Inflammatory macrophage treated with lipopolysaccharide for 4 hours (primary cell): Measurements from ENCODE around the gene DKK3.
"Not testable (repeated sequence)": the region's sequence is repeated elsewhere in the genome, so short reads cannot be mapped to it uniquely, and the experiment has no call there.

Source experiments
- DNase-seq: peaks from one replicate; pipeline ENCODE4 v3.0.0-alpha.2; 2020

Gene DKK3

DNA sequence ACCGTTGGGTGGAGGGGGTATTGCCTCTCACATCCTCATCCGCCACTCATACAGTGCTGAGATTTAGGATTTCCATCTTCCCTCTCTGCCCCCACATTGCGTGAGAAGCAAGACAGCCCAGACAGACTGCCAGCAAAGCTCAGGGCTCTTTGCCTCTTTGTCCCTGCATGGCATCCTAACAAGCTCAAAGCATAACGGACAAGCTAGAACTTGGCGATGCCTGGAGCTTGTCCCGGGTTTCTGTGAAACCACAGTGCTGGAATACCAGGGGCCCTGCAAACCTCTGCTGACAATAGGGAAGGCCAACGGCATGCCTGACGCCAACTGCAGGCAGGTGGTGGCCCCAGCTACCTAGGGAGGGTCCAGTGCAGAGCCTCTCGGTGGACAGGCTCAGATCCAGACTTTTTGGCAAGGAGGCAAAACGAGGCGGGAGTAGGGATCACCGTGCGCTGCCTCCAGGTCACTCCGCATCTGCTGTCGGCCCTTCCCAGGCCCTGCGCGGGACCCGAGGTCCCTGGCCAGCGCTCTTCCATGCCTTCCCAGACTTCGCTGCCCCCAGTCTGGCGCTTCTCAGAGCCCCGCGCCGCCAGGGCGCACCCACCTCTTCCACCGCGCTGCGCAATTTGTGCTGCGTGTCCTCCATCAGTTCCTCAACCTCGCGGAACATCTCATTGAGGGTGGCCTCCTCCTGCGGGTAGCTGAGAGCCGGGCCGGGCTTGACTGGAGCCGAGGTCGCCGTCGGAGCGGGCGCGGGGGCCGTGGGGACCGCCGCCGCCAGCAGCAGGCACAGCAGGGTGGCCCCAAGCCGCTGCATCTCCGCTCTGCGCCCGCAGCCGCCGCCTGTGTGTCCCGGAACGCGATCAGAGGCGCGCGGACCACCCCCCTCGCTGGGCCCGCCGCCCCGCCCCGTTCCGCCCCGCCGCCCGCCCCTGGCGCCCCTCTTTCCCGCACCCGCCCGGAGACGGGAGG, at the start of gene DKK3:
Gene DKK3, minus strand, starts transcription at position 858 of the 969 bp plus-strand sequence. Its CDS starts 44 bp downstream, at position 814.
- no peak for DNase-seq

DNA sequence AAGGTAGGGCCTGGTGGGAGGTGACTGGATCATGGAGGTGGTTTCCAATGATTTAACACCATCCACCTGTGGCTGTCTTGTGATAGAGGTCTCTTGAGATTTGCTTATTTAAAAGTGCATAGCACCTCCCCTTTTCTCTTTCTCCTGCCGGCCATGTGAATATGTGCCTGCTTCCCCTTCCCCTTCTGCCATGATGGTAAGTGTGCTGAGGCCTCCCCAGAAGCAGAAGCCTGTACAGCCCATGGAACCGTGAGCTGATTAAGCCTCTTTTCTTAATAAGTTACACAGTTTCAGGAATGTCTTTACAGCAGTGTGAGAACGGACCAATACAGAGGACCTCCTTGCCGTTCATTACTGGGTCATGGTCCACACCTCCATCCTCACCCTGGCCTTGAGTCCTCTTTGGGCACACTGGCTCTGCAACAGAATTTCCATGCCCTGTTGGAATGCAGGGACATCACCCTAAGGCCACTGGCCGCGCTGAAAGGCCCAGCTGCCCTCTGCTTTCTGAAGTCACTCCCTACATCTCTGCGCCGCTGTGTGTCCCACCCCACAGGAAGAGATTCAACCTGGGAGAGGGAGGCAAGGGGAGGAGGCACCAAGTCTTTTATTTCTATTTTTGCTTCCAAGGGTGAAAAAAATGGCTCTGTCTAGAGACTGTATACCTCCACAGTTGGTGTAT, 49.0 kb upstream of the DKK3 start:
- DNase-seq = no peak

DNA sequence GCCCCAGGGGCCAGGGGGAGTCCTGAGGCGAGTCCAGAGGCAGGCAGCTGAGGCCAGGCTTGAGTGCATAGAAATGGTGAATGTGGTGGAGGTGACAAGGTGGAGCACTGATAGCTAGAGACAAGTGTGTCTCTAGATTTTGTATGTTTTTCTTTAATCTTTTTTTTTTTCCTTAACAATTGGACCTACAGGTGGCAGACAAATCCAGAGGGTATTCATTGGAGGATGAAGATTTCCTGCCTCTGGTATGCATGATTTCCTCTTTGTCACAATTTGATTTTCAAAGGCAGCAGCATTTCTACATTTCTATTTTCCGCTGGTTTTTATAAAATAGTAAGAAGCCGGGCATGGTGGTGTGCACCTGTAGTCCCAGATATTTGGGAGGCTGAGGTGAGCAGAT, 47.7 kb upstream of the DKK3 start:
- DNase-seq = no peak

DNA sequence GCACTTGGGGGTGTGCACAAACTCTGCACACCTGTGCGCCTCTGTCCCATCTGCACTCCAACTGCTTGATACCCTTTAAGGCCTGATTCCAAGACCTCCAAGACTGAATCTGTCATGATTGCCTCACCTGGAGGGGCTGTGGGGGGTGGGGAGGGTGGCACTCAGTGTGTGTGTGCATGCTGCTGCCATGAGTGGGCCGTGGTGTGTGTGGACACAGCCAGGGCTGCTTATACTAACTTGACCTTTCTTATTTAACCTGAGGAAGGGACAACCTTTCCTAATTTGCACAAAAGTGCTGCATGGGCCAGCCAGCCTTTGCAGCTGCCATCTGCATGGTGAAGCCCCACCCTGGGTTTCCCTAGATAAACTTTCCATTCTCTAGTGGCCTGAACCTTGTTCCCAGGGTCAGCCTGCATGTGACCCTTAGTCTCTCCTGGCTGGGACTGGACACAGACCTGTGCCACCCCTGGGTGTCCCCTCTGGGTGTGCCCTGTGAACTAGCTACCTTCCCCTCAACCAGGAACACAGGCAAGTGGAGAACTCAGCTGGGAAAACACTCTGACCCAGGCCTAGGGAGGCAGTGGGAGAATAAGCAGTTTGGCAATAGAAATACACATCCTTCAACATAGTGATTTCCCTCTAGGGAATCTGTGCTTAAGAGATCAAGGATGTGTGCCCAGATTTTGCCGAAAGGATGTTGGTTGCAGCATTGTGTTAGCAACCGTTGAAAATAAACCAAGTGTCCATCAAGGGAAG, 45.4 kb upstream of the DKK3 start:
- DNase-seq = no peak

DNA sequence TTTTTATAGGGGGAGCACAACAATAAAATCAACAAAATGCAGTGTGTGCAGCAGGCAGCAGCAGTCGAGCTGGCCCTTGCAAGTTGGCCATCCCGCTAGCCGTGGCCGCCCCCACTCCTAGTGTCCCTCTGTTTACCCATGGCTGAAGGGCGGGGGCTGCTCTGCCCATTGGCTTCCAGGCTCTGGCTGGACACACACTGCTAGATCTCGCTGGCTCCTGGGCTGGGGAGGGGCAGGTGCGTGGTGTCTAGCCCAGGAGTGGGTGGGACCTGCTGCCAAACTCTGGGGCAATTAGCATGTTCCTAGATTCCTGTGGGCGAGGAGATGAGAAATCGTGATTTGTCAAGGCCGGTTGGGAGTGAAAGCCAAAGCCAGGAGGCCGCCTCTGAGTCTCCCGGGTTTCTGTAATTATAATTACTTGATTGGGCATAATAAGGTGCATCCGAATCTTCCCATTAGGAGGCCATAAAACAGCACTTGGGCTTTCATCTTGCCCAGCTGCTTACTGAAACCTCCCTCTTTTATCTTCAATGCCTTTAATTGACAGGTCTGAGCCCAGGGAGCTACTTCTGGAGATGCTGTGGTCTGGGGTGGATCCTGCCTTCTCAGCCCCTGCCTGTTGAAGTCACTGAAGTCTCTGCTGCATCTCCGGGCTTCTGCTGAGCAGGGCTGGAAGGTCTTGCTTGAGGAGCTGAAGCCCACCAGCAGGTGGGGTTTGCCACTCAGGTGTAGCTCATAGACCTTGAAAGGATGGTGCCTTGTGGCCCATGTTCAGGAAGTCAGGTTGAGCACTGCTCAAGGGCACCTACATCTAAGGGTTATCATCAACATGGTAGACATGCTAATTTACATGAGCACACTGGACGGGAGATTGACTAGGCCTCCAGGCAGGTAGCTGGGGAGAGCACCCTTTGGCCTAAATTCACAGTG, 44.5 kb upstream of the DKK3 start:
- DNase-seq = no peak

DNA sequence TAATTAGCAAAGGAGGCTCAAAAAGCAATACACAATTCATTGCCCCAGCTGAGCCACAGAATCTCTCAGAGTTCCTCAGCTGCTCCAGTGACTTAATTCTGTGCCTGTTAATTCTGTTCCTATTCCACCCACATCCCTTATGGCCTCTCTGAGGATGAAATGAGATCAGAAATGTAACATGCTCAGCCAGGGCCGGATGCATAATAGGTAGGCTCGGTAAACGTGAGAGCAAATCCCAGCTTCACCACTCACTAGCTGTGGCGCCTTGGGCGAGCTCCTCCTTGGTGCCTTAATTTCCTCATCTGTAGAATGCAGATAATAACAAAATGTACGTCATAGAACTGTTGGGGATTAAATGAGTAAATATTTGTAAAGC, 42.8 kb upstream of the DKK3 start:
- no peak for DNase-seq

DNA sequence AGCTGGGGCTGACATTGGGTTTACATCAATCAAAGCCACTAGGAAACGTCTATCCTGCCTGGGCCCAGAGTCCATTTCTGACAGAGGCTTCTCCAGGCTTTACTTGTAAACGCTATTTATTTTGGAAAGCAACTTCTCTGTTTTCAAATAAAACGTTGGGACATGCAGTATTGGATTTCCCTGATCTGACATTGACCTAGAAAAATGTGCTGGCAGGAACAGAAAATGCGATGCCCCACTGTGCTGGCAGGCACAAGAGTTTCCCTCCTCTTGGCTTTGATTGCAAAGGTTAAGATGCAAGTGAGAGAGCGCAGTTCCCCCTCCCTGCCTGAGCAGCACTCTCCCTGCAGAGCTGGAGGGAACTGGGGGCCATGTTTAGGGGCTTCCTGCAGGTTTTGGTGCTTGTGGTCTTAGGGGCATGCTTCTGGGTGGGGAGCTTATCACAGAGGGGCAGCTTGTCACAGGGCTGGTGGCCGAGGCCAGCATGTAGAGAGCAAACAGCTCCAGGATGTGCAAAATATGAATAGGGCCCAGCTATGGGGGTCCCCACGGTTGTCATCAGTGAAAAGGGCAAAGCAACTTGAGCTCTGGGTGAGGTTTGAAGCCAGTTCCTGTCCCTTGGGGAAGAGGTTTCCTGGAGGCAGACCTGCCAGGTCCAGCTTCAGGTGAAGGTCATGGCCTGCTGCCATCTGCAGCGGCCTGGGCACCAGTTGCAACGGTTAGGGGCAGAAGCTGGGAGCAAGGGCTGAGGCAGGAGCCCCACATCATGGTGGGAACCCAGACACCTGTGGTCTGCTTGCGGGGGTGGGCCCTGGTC, 42.3 kb upstream of the DKK3 start:
- no peak for DNase-seq

DNA sequence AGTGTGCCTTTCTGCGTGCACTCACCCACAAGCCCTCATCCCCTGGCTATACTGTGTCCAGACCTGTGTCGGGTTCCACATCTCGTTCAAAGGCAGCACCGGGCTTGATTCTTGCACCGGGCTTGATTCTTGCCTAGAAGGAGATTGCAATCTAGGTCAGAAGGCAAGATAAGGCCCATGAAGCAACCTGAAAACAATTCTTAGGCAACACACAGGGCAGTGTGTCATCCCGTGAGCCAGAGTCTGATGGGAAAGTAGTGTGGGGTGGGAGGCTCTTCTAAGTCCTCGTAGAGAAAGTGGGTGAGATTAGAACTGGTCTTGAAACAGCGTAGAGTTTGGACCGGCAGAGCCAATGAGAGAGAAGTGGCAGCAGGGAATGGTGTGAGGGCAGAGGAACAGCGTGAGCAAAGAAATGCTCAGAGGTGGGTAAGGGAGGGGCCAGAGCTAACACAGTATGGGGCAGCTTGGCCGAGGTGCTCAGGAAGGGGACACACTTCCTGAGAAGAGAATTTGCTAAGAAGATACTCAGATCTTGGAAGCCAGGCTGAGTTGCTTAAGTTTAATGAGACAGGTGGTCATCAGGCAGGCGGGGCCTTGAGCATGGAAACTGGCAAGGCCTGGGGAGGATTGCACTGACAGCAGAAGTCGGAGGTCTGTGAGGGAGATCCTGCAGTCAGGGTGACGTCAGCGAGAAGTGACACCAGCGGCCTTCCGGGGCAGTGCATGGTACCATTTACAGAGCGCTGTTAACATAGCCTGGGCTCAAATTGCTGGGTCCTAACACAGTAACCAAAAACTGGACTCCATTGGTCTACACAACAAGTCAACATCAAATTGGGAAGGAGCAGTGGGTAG, 40.7 kb upstream of the DKK3 start:
- DNase-seq = no peak

DNA sequence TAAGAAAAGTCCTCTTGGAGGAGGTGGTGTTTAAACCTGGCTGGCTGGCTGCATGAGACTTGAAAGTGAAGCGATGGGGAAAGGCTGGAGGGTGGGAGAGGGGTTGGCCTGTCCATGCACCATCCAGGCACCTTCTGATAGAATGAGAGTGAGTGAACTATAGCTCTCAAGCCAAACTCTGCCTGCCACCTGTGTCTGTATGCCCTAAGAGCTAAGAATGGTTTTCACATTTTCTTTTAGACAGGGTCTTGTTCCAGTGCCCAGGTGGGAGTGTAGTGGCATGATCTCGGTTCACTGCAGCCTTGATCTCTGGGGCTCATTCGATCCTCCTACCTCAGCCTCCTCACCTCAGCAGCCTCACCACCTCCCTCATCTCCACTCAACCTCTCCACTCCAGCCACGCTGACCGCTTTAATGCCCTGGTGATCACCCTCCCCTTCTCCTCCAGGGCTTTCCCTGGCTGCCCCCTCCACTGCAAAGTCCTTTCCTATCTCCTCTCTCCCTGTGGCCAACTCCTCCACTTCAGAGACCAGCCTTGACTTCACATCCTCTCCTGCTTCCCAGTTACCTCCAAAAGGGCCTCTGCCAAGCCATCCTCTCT, 38.3 kb upstream of the DKK3 start:
- DNase-seq = no peak

DNA sequence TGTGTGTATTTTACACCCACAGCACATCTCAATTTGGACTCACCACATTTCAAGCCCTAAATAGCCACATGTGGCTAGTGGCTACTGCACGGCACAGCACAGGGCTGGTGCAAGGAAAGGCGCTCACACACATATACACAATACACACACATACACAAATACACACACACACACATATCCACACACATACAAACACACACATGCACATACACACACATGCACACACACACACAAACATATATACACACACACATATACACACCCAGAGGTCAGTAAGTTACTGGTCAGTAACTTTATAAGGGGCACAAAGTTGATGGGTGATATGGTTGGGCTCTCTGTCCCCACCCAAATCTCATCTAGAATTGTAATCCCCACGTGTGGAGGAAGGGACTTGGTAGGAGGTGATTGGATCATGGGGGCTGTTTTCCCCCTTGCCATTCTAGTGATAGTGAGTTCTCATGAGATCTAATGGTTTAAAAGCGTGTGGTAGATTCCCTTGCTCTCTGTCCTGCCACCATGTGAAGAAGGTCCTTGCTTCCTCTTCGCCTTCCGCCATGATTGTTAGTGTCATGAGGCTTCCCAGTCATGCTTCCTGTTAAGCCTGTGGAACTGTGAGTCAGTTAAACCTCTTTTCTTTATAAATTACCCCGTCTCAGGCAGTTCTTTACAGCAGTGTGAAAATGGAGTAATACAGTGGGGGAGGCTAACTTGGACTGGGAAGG, 37.6 kb upstream of the DKK3 start:
- DNase-seq = peak; percentile 76

DNA sequence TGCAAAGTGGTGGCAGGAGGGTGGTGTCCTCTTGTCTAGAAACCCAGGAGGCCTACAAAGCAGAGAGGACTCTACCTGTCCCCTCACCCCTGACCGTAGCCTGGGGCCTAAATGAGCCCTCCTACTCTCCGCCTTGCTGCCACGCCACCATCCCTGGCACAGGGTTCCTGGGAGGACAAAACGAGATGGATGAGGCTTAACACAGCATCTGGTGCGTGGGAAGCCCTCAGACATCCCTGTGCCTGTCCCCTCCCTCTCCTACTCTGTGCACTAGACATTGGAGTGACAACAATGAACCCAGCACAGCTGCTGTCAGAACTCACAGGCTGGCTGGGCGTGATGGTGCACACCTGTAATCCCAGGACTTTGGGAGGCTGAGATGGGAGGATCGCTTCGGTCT, 36.4 kb upstream of the DKK3 start:
- no peak for DNase-seq

DNA sequence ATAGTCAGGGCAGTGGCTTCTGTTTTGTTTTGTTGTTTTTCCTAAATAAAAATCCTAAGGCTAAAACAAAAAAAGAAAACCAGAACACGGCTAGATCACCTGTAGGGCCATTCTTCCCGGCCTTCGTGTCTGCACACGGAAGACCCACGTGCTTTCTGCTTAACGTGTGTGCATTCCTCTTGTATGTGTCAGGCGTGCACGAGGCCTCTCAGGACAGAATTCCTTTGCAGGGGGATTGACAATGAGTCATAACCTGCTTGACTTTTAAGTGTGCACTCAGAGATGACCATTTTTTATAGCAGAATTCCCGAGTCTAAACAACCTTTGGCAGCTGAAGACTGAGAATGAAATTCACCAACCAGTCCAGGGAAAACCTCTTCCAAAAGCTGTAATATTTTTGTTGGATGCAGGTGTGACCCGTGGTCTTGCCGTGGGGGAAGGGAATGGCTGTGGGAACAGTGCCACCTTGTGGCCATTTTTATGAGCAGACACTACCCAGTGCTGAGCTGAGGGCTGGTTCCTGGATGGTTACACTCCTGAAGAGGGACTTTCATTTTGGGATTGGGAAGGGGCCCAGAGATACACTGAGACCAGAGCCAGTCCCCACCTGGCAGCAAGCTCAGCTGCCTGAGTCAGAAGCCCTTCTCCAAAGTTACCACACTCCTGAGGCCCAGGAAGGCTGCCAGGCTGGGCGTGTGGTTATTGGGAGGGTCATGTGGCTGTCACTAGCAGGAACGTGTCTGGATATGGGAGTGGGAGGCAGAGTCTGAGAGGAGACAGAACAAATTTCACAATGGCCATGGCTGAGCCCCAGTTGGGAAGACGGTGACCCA, 35.7 kb upstream of the DKK3 start:
- peak; percentile 57 for DNase-seq

DNA sequence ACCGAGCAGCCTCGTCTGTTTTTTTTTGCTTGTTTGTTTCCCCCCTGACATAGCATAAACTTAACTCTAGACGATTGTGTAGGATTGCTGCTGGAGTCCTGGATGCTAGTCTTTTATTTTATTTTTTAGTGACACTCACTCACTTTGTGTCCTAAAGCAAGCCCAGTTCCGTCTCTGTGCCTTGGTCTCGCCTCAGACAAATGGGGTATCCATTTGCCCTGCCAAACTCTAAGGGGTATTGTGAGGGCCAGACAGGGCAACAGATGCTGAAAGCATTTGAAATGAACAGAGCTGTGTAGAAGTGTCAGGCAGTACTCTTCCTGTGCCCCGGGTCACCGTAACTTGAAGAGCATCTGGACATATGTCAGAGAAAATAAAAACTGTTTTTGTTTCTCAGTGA, 34.8 kb upstream of the DKK3 start:
- DNase-seq = no peak

DNA sequence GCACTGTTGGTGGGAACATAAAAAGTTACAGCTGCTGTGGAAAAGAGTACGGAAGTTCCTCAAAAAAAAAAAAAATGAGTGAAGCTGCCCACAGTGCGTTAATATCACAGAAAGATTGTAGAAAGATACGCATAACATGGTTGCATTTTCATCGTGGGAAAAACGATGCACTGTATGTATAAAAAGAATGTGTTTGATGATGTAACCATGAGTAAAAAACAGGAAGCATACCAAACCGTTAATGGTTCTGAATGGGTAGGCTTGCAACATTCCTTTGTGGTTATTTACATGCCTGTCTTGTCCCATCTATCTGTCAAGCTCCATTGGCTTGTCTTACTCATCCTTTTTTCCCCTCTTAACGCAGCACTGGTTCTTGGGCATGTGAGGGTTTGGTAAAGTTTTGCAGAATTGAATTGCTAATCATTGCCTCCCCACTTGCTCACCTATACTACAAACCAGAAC, 33.8 kb upstream of the DKK3 start:
- peak; percentile 91 for DNase-seq

DNA sequence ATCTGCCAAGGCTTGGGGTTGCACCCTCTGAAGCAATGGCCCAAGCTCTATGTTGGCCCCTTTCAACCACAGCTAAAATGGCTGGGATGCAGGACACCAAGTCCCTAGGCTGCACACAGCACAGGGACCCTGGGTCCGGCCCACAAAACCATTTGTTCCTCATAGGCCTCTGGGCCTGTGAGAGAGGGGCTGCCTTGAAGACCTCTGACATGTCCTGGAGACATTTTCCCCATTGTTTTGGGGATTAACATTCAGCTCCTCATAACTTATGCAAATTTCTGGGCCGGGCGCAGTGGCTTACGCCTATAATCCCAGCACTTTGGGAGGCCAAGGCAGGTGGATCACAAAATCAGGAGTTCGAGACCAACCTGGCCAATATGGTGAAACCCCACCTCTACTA, 32.3 kb upstream of the DKK3 start:
- not testable (repeated sequence) for DNase-seq

DNA sequence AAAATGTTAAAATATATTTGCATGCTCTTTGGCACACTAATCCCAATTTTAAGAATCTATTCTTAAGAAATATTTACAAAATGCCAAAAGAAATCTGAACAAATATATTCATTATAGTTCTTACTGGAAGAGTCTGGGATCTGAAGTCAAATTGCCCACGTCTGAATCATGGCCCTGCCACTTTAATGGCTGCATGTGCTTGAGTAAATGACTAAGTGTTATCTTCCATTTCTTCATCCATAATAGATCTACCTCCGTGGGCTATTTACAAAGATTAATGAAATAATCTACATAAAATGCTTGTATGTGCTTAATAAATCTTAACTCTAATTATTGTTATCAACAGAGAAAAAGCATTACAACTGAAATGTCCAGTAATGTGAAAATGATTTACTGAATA, 24.5 kb upstream of the DKK3 start:
- no peak for DNase-seq

DNA sequence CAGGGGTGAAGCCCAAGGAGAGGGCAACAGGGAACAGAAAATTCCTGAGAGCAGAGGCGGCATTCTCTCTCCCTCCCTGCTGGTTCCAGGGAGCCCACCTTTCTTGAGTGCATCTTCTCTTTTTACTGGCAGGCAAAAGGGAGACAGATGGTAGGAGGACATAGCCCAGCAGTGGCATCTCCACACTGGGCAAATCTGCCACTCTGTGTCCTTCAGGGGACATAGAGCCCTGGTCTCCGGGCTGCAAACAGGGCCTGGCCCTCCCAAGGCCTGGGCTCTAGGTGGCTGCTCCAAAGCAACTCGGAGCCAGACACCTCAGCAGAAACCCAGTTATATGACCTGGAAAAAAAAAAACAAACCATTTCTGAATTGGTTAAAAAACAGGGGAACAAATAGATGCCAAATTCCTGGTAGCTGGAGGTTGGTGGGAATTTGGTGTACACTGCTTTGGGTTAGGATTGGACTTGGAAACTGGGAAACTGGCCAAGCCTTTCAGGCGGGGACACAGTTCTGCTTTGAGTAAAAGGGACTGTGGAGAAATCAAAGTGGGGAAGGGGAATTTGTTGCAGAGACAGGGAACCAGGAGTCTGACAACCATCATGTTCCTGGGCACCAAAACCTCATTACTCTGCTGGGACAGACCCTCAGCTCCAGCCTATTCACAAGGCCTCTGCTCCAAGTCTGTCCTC, 23.6 kb upstream of the DKK3 start:
- no peak for DNase-seq
